Stimulated activated CD4-positive, alpha-beta T cell treated with anti-CD3 and anti-CD28 coated beads, Interleukin-1b, Interleukin-23, amount 100 ng/mL, for 4 hours (primary cell): ENCODE data around the gene HBA1.
"Not testable (repeated sequence)": the region's sequence is repeated elsewhere in the genome, so short reads cannot be mapped to it uniquely, and the experiment has no call there.

Experiments
- DNase-seq, 2 donors: peaks; one replicate each; pipeline ENCODE4 v3.0.0-alpha.2; 2020; ENCODE audit warnings: low read depth in 2 of 2

Gene HBA1

DNA sequence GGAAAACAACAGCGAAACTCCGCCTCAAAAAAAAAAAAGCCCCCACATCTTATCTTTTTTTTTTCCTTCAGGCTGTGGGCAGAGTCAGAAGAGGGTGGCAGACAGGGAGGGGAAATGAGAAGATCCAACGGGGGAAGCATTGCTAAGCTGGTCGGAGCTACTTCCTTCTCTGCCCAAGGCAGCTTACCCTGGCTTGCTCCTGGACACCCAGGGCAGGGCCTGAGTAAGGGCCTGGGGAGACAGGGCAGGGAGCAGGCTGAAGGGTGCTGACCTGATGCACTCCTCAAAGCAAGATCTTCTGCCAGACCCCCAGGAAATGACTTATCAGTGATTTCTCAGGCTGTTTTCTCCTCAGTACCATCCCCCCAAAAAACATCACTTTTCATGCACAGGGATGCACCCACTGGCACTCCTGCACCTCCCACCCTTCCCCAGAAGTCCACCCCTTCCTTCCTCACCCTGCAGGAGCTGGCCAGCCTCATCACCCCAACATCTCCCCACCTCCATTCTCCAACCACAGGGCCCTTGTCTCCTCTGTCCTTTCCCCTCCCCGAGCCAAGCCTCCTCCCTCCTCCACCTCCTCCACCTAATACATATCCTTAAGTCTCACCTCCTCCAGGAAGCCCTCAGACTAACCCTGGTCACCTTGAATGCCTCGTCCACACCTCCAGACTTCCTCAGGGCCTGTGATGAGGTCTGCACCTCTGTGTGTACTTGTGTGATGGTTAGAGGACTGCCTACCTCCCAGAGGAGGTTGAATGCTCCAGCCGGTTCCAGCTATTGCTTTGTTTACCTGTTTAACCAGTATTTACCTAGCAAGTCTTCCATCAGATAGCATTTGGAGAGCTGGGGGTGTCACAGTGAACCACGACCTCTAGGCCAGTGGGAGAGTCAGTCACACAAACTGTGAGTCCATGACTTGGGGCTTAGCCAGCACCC lies 1.2 kb upstream of the HBA1 start:
- no peak for DNase-seq

GRCh38 chr16:176006-176405 lies 474 bp upstream of the HBA1 start:
- DNase-seq = not testable (repeated sequence)

GRCh38 chr16:177394-177822 lies 928 bp downstream of the HBA1 start:
- DNase-seq = no peak

GRCh38 chr16:177981-178667 lies 1.6 kb downstream of the HBA1 start:
- no peak for DNase-seq

- DNase-seq = no peak
These were observed 2.2 kb downstream of the HBA1 start for GRCh38 chr16:178668-179015.

DNA sequence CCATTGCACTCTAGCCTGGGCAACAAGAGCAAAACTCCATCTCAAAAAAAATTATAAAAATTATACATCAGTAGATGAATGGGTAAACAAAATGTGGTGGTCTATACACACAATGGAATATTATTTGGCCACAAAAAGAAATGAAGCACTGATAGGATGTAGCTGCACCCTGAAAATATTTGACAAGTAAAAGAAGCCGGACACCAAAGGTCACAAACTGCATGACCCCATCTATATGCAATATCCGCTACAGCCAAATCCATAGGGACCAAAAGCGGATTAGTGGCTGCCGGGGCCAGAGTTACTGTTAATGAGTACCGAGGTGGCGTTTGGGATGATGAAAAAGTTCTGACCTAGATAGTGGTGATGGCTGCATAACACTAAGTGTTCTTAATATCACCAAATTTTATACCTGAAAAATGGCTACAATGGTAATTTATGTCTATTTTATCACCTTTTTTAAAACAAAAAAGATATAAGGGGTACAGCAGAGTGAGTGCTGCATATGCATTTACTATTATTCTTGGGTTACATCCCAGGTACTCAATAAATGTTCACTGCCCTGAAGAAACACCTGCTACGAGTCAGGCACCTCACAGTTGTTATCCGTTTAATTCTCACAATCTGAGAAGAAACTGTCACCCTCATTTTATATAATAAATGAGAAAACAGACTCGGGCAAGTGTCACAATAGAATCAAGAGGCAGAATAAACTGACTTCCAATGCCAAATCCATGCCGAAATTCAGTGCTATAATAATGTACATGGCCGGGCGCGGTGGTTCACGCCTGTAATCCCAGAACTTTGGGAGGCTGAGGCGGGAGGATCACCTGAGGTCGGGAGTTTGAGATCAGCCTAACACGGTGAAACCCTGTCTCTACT lies 3.0 kb downstream of the HBA1 start:
- no peak for DNase-seq

DNA sequence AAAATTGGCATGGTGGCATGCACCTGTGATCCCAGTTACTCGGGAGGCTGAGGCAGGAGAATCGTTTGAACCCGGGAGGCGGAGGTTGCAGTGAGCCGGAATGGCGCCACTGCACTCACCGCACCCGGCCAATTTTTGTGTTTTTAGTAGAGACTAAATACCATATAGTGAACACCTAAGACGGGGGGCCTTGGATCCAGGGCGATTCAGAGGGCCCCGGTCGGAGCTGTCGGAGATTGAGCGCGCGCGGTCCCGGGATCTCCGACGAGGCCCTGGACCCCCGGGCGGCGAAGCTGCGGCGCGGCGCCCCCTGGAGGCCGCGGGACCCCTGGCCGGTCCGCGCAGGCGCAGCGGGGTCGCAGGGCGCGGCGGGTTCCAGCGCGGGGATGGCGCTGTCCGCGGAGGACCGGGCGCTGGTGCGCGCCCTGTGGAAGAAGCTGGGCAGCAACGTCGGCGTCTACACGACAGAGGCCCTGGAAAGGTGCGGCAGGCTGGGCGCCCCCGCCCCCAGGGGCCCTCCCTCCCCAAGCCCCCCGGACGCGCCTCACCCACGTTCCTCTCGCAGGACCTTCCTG lies 3.7 kb downstream of the HBA1 start, which contains the start of gene HBQ1:
Gene HBQ1, plus strand, starts transcription at position 359 of the 575 bp plus-strand sequence. Its CDS starts 28 bp downstream, at position 387.
- peak in 1 of 2 donors; percentile 46 for DNase-seq

- DNase-seq = peak; percentile 82 to 84
These were observed 4.4 kb downstream of the HBA1 start for GRCh38 chr16:180681-181564.

GRCh38 chr16:181565-182021 lies 5.1 kb downstream of the HBA1 start:
- no peak for DNase-seq

DNA sequence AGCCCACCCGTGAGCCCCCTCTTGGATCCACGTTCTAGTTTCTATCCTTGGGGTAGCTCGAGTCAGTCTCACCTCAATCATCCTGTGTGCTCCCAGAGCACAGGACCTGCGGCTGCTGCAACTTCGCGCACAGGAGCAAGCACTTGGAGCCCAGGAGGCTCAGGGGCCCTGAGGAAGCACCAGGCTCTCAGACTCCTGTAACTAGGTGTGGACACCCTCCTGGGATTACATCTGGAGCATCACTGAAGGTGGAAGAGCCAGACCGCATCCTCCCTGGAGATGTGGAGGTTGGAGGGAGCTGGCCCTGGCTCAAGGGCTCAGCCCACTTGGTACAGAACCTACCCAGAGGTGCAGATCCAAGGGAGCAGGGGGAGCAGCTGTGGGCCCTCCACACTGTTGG lies 6.5 kb downstream of the HBA1 start:
- DNase-seq = no peak

- DNase-seq = no peak
These were observed 8.7 kb downstream of the HBA1 start for GRCh38 chr16:185213-185612.

GRCh38 chr16:185691-186090 lies 9.2 kb downstream of the HBA1 start:
- no peak for DNase-seq

DNA sequence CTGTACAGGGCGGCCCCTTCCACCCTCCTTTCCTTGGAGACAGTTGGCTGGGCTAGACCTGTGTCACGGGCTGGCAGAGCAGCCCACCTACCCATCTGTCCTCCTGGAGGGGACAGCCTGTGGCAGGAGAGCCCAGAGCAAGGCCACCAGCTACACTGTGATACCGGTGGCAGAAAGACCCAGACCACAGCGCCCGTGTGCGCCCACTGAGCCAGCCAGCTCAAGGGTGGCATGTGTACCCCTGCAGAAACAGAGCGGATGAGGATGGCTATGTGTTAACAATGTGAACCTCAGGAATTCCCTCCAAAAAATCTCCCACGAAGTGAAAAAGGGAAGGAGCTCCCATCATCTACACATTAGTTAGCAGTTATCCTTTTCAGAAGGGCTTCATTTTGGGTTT lies 10.8 kb downstream of the HBA1 start:
- DNase-seq = no peak

DNA sequence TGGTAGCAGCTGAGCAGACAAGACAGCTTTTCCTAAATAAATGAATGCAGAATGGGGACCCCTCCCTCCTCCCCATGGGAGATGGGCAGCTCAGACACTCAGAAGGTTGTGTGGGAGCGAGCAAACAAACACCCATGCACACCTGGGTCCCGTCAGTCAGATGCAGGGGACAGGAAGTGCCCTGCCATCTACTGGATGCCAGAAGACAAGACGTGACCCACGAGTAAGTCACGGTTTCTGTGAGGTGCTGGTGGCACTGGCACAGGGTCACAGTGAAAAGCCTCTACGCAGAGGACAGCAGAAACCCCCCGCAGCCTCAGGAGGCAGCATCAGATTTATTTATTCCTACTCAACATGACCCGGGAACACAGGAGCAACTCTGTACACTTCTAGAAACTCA lies 12.2 kb downstream of the HBA1 start:
- no peak for DNase-seq

GRCh38 chr16:189604-190186 lies 13.2 kb downstream of the HBA1 start:
- no peak for DNase-seq

DNA sequence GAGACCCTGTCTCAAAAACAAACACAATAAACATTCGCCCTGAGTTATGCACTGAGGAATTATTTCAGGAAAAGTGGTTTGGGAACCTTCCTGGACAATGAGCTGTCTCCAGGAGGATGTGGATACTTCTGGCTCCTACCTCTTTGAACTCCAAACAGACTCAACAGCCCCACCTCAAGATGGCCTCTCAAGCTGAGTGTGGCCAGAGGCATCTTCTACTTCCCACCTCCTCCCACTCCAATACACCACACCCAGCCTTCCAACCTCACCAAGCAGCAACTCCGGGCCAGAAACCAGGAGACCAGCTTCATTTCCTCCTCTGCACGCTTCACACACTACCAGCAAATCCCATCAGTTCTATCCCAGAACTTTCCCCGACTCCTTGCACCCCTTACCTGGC lies 15.4 kb downstream of the HBA1 start:
- DNase-seq = no peak

- no peak for DNase-seq
These were observed 16.2 kb downstream of the HBA1 start for GRCh38 chr16:192686-193085.

GRCh38 chr16:193441-193840 lies 17.0 kb downstream of the HBA1 start:
- DNase-seq = no peak

DNA sequence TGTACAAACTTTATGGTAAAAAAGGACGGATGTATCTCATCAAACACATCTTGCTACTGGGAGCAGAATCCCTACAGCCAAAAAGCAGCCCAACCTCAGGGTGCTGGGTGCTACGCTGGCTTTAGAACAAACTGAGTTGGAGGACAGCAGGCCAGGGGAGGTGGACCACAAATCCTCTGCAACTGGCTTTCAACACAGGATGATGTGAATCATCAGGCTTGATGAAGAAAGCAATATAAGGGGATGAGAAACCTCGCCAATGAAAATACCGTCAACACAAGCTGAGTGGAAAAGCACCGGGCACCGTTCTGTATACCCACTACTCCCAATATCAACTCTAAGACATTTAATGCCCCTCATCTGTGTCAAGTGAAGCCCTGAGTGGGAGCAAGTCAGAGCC lies 18.0 kb downstream of the HBA1 start:
- DNase-seq = no peak

- no peak for DNase-seq
These were observed 23.9 kb downstream of the HBA1 start for GRCh38 chr16:200388-200787.
